HepG2 (cell line): Measurements from ENCODE around the gene FHIT. TPM values are rescaled to one million over a fixed set of nuclear protein-coding genes. Genes with fewer than 3 reads are reported as not detected.

ENCODE experiments used
- ATAC-seq: fragments of 200-7000 bp; cut with Tn5 transposase; 3 replicates; pipeline ENCODE4 v1.9.1; 2020; ENCODE audit warnings: mild to moderate bottlenecking, moderate library complexity
- BruUV-seq: library from RNA; stranded (reverse); fragments of 400-500 nt; replicated peaks from 2 replicates; lab custom pipeline; 2021; lab: Mats Ljungman, UMichigan
- CTCF ChIA-PET: fragments of 300-600 bp; formaldehyde crosslinking; extraction: SDS; loops from one replicate; lab custom pipeline; 2021; ENCODE audit warnings: low total read pairs, inconsistent platforms, low intra/inter-chr PET ratio; lab: Yijun Ruan, JAX
- POLR2A ChIA-PET: fragments of 350-600 bp; sonication (Branson Sonifier 250); formaldehyde crosslinking; loops from one replicate; lab custom pipeline; 2020; ENCODE audit warnings: antibody characterized with exemption, inconsistent platforms; lab: Yijun Ruan, JAX
- DNase-seq: peaks from one replicate; pipeline ENCODE4 v3.0.0-alpha.2; 2015; ENCODE audit warnings: low spot score
- FAIRE-seq: peaks from 3 replicates; lab custom pipeline; 2011; peaks lifted over from hg19 to GRCh38; lab: Jason Lieb, UNC
- H2AFZ ChIP-seq: one replicate; pipeline ENCODE4 v1.6.1; 2011; ENCODE audit warnings: low read length, inconsistent platforms
- H3K27ac ChIP-seq: fragments of 300-600 bp; 3 replicates; pipeline ENCODE4 v1.8.0; 2011; ENCODE audit warnings: mixed run types, mild to moderate bottlenecking, mixed read lengths, low read length, inconsistent platforms; ENCODE audit not compliant: insufficient read depth; ENCODE audit errors: extremely low read length
- H3K27me3 ChIP-seq, 2 experiments: fragments of 200-600 bp in 1 of 2; 2 replicates in 1 of 2; 3 replicates in 1 of 2; pipeline versions ENCODE4 v1.6.0 to v1.8.0; 2011; ENCODE audit warnings: low read length in 2 of 2, mild to moderate bottlenecking in 2 of 2, moderate library complexity in 2 of 2, inconsistent platforms in 1 of 2; ENCODE audit not compliant: insufficient read depth in 2 of 2, control insufficient read depth in 1 of 2
- H3K36me3 ChIP-seq, 2 experiments: fragments of 200-600 bp in 1 of 2; replicated peaks in 1 of 2; 2 replicates in 1 of 2; 3 replicates in 1 of 2; pipeline versions ENCODE4 v1.5.1 to v1.8.0; 2011; ENCODE audit warnings: low read length in 2 of 2, inconsistent platforms in 1 of 2; ENCODE audit not compliant: insufficient read depth in 2 of 2, control insufficient read depth in 1 of 2
- H3K4me1 ChIP-seq: 2 replicates; pipeline ENCODE4 v1.5.1; 2012; ENCODE audit warnings: low read length, inconsistent platforms; ENCODE audit not compliant: insufficient read depth
- H3K4me2 ChIP-seq: 2 replicates; pipeline ENCODE4 v1.6.0; 2011; ENCODE audit warnings: low read depth, low read length, inconsistent platforms
- H3K4me3 ChIP-seq, 3 experiments: fragments of 200-600 bp in 1 of 3; sonication (generic), shearing (Covaris generic) in 1 of 3; replicated peaks in 1 of 3; 2 replicates each; pipeline ENCODE4 v1.5.1; 2011 to 2016; ENCODE audit warnings: low read length in 3 of 3, inconsistent platforms in 2 of 3, low read depth in 2 of 3, mild to moderate bottlenecking in 2 of 3, control low read depth in 1 of 3, mixed read lengths in 1 of 3; ENCODE audit not compliant: insufficient read depth in 1 of 3
- H3K79me2 ChIP-seq: one replicate; pipeline ENCODE4 v1.6.1; 2011; ENCODE audit warnings: low read length, inconsistent platforms; ENCODE audit not compliant: insufficient read depth
- H3K9ac ChIP-seq: 2 replicates; pipeline ENCODE4 v1.6.0; 2011; ENCODE audit warnings: mild to moderate bottlenecking, low read depth, low read length, inconsistent platforms; ENCODE audit not compliant: insufficient read depth
- H3K9me3 ChIP-seq: 2 replicates; pipeline ENCODE4 v1.5.1; 2012; ENCODE audit warnings: mild to moderate bottlenecking, low read length
- H4K20me1 ChIP-seq: 2 replicates; pipeline ENCODE4 v1.6.0; 2011; ENCODE audit warnings: inconsistent platforms, mild to moderate bottlenecking, low read length, moderate library complexity; ENCODE audit not compliant: insufficient read depth
- HNRNPUL1 ChIP-seq: fragments of 200-400 bp; formaldehyde crosslinking; IDR thresholded peaks from 2 replicates; pipeline ENCODE4 v1.6.1; 2017; ENCODE audit warnings: low read depth, mild to moderate bottlenecking, low read length, moderate library complexity
- MEIS1 ChIP-seq: sonication (generic); formaldehyde crosslinking; IDR thresholded peaks from 2 replicates; pipeline ENCODE4 v1.9.0; 2021; ENCODE audit warnings: mild to moderate bottlenecking, missing genetic modification reagents, moderate library complexity, borderline replicate concordance
- PCBP1 ChIP-seq: fragments of 200-400 bp; formaldehyde crosslinking; IDR thresholded peaks from 2 replicates; pipeline ENCODE4 v1.6.1; 2017; ENCODE audit warnings: mild to moderate bottlenecking, low read depth, low read length, borderline replicate concordance
- TP53 ChIP-seq: sonication (generic); formaldehyde crosslinking; conservative IDR thresholded peaks from 2 replicates; pipeline ENCODE4 v1.4.0; 2020; ENCODE audit warnings: missing genetic modification reagents
- XRCC5 ChIP-seq: fragments of 200-400 bp; formaldehyde crosslinking; optimal IDR thresholded peaks from 2 replicates; pipeline ENCODE3; 2017; ENCODE audit warnings: mild to moderate bottlenecking, low read length
- ZNF24 ChIP-seq: fragments of 450-650 bp; IDR thresholded peaks from 2 replicates; pipeline ENCODE4 v1.6.1; 2017; ENCODE audit warnings: antibody characterized with exemption, mild to moderate bottlenecking
- WGBS: methylation state at CpG from one replicate; pipeline ENCODE4 v1.1.6; 2017; ENCODE audit warnings: low lambda C conversion rate; 5-methylcytosine and 5-hydroxymethylcytosine counted together
- in situ Hi-C: cut with HindIII; loops from 2 replicates; pipeline ENCODE4 v1.10.0; 2017; ENCODE audit warnings: low pct_unique_long_range_greater_than_20kb; ENCODE audit not compliant: extremely low pct_ligation_motif_present
- intact Hi-C: fragments of 100-400 bp; cut with micrococcal nuclease; formaldehyde crosslinking; loops from one replicate; pipeline ENCODE4 v1.10.0; 2022; ENCODE audit not compliant: unreplicated experiment
- polyA plus RNA-seq, 8 experiments: library from polyadenylated mRNA; depleted of rRNA in 3 of 8; stranded (reverse) in 7 of 8; unstranded in 1 of 8; fragments of >200 nt; fragmentation: Illumina TruSeq in 4 of 8; extraction: Trizol in 4 of 8; gene quantifications; 2 replicates each; pipeline versions ENCODE4 v1.2.1 to v1.2.3, GENCODE V29; 2011 to 2016; ENCODE audit warnings: low read depth in 4 of 8, missing spikeins in 1 of 8, mixed read lengths in 1 of 8; ENCODE audit not compliant: insufficient read depth in 1 of 8
- total RNA-seq, 5 experiments: library from RNA; depleted of rRNA; stranded (reverse); fragments of >200 nt; fragmentation: Illumina TruSeq; extraction: Trizol; gene quantifications; 2 replicates each; pipeline ENCODE4 v1.2.3, GENCODE V29; 2016; ENCODE audit warnings: low read depth in 1 of 5
- TF ChIP-seq, protein P1 (sequence below), 2 experiments: sonication (generic) in 1 of 2; formaldehyde crosslinking in 1 of 2; IDR thresholded peaks; 2 replicates each; pipeline versions ENCODE4 v1.6.1 to v1.9.0; 2014 to 2022; ENCODE audit warnings: antibody characterized with exemption in 1 of 2, borderline replicate concordance in 1 of 2, inconsistent platforms in 1 of 2, low read depth in 1 of 2, missing genetic modification reagents in 1 of 2
- TF ChIP-seq, protein P2 (sequence below), 2 experiments: fragments of 450-650 bp in 1 of 2; sonication (generic) in 1 of 2; formaldehyde crosslinking in 1 of 2; IDR thresholded peaks; 2 replicates each; pipeline versions ENCODE4 v1.6.1 to v1.8.0; 2016 to 2022; ENCODE audit warnings: antibody characterized with exemption in 1 of 2, mild to moderate bottlenecking in 1 of 2, missing genetic modification reagents in 1 of 2

FHIT gene
- total and polyA plus RNA-seq, 2 of the 13 experiments (the other 11 are each of a cell fraction or from before 2014, with no cell fraction given), result 4.0 to 4.6 TPM

DNA sequence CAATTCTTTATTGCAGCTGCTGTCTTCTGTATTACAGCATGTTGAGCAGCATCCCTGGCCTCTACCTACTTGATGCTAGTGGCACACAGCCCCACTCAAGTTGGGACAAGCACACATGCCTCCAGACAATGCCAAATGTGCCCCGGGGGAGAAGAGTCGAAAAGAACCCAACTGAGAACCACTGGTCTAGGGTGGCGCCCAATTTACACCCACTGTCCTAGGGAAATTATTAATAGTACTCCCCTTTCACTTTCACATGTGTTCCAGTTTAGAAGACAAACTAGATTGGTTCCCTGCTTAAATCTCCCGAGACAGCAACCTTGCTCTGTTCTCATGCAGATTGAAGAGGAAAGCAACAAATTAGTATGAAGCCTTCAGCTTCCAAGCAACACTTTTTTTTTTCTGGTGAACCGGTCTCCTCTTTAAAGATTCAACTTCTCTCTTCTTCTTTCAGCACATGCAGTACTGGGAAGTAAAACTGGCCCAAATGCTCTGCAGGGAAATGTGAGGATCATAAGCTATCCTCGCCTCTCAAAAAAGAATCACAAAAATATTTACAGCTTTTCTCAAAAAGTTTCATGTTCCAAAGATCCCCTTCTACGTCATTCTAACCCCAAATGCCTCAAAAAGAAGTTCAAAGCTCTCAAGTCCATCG lies 1377.5 kb downstream of the FHIT start:
- WGBS, result 4% methylated on average over 8 of the region's 8 CpGs
- in situ Hi-C loops (loop anchor here (25.0 kb wide), 1 partner anchor 661 kb away; no protein-coding TSS in a partner anchor), intact Hi-C loops (no loop called here)
- Histone ChIP-seq H3K79me2 (no peaks in the 10 kb centered on the region), H4K20me1 (no peaks in the 10 kb centered on the region), H3K9me3 (no peaks in the 10 kb centered on the region), H3K9ac (no peak overlapping the region), H3K27ac (no peak overlapping the region), H2AFZ (no peak overlapping the region), H3K4me3 (no peak overlapping the region), H3K36me3 (no peaks in the 10 kb centered on the region), H3K27me3 (no peaks in the 10 kb centered on the region), H3K4me1 (no peaks in the 10 kb centered on the region), H3K4me2 (no peak overlapping the region)
- ChIA-PET CTCF (no interaction called here), POLR2A (no interaction called here)
- FAIRE-seq (no peak), ATAC-seq (no peak), DNase-seq (no peak)
- no TSS peak for BruUV-seq
- TF ChIP-seq, protein P1, sequence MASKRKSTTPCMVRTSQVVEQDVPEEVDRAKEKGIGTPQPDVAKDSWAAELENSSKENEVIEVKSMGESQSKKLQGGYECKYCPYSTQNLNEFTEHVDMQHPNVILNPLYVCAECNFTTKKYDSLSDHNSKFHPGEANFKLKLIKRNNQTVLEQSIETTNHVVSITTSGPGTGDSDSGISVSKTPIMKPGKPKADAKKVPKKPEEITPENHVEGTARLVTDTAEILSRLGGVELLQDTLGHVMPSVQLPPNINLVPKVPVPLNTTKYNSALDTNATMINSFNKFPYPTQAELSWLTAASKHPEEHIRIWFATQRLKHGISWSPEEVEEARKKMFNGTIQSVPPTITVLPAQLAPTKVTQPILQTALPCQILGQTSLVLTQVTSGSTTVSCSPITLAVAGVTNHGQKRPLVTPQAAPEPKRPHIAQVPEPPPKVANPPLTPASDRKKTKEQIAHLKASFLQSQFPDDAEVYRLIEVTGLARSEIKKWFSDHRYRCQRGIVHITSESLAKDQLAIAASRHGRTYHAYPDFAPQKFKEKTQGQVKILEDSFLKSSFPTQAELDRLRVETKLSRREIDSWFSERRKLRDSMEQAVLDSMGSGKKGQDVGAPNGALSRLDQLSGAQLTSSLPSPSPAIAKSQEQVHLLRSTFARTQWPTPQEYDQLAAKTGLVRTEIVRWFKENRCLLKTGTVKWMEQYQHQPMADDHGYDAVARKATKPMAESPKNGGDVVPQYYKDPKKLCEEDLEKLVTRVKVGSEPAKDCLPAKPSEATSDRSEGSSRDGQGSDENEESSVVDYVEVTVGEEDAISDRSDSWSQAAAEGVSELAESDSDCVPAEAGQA (IDR thresholded peaks at IDR 0.05; ENCODE audit: low read depth), result no peak
- TF ChIP-seq, protein P1 (CRISPR knock-in tag; IDR thresholded peaks at IDR 0.05; ENCODE audit: borderline replicate concordance), result no peak
- TF ChIP-seq, protein P2, sequence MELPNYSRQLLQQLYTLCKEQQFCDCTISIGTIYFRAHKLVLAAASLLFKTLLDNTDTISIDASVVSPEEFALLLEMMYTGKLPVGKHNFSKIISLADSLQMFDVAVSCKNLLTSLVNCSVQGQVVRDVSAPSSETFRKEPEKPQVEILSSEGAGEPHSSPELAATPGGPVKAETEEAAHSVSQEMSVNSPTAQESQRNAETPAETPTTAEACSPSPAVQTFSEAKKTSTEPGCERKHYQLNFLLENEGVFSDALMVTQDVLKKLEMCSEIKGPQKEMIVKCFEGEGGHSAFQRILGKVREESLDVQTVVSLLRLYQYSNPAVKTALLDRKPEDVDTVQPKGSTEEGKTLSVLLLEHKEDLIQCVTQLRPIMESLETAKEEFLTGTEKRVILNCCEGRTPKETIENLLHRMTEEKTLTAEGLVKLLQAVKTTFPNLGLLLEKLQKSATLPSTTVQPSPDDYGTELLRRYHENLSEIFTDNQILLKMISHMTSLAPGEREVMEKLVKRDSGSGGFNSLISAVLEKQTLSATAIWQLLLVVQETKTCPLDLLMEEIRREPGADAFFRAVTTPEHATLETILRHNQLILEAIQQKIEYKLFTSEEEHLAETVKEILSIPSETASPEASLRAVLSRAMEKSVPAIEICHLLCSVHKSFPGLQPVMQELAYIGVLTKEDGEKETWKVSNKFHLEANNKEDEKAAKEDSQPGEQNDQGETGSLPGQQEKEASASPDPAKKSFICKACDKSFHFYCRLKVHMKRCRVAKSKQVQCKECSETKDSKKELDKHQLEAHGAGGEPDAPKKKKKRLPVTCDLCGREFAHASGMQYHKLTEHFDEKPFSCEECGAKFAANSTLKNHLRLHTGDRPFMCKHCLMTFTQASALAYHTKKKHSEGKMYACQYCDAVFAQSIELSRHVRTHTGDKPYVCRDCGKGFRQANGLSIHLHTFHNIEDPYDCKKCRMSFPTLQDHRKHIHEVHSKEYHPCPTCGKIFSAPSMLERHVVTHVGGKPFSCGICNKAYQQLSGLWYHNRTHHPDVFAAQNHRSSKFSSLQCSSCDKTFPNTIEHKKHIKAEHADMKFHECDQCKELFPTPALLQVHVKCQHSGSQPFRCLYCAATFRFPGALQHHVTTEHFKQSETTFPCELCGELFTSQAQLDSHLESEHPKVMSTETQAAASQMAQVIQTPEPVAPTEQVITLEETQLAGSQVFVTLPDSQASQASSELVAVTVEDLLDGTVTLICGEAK (IDR thresholded peaks at IDR 0.05), result no peak
- TF ChIP-seq, protein P2 (CRISPR knock-in tag; IDR thresholded peaks at IDR 0.05), result no peak
- no peak for TF ChIP-seq ZNF24
- TF ChIP-seq TP53, result no peak
- no peak for TF ChIP-seq MEIS1
- no peak for TF ChIP-seq HNRNPUL1
- TF ChIP-seq XRCC5, result no peak
- no peak for TF ChIP-seq PCBP1
